Activated CD8-positive, alpha-beta memory T cell treated with anti-CD3 and anti-CD28 coated beads for 36 hours (primary cell): ENCODE data around the gene ETFDH. TPM values are rescaled to one million over a fixed set of nuclear protein-coding genes. Genes with fewer than 3 reads are reported as not detected.
"Not testable (repeated sequence)": the region's sequence is repeated elsewhere in the genome, so short reads cannot be mapped to it uniquely, and the experiment has no call there.

Source experiments
- CTCF ChIA-PET: fragments of 350-600 bp; sonication (Branson Sonifier 250); formaldehyde crosslinking; loops from one replicate; lab custom pipeline; 2021; ENCODE audit warnings: antibody characterized with exemption; lab: Charles Lee
- POLR2A ChIA-PET: fragments of 350-600 bp; sonication (Branson Sonifier 250); formaldehyde crosslinking; loops from one replicate; lab custom pipeline; 2021; ENCODE audit warnings: antibody characterized with exemption; lab: Charles Lee
- total RNA-seq, 2 experiments: library from RNA; stranded (reverse); gene quantifications; one replicate each; pipeline ENCODE4 v1.2.3, GENCODE V29; 2021

The ETFDH gene
- total RNA-seq, 2 experiments from 2014 or later, result 23.2 to 26.9 TPM

GRCh38 chr4:158670975-158671664, 976 bp upstream of the ETFDH start:
- POLR2A ChIA-PET, result interaction anchor here (0.6 to 1.0 kb wide), 3 partner anchors 41 to 438 kb away, joined by 3 to 5 read pairs (median 5); no protein-coding TSS in a partner anchor
- CTCF ChIA-PET, result no interaction called here

GRCh38 chr4:158671665-158671914, 506 bp upstream of the ETFDH start, which contains the start of gene C4orf46:
Gene C4orf46, minus strand, starts transcription at chr4:158671887. Its CDS starts 86 bp downstream, at chr4:158671801.
- ChIA-PET CTCF (no interaction called here), POLR2A (interaction anchor here (0.5 to 1.0 kb wide), 3 partner anchors 53 to 438 kb away, joined by 5 read pairs; no protein-coding TSS in a partner anchor)

DNA sequence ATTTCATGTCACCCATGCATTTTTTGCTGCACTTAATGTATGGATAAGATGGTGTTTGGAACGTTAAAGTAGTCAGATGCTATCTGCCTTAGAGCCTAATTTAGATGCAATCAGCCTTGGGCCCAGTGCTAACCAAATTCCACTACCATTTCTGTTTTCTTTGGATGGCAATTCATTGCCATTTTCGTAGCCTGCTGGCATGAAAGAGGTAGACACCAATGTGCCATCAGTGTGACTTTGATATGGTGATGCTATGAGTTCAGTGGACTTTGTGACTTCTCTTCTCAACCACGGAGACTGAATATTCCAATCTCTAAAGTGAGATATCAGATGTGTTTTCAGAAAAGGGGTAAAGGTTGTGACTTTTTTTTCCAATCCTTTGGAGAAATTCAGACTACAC, 1.5 kb downstream of the ETFDH start:
- ChIA-PET CTCF (no interaction called here), POLR2A (no interaction called here)

- POLR2A ChIA-PET, result no interaction called here
- CTCF ChIA-PET, result no interaction called here
Observed at GRCh38 chr4:158676076-158676475, 4.0 kb downstream of the ETFDH start.

DNA sequence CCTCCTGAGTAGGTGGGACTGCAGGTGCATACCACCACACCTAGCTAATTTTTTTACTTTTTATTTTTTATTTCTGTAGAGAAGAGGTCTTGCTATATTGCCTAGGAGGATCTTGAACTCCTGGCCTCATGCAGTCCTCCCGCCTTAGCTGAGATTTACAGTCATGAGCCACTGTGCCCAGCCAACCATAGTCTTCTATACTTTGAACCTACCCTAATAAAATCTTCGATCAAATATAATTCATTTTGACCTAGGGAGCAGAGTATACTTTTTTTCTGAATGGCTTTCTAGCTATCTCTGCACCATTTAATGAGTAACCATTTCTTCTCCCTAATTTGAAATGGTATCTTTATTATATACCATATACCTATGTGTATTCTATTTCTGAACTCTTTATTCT, 6.7 kb downstream of the ETFDH start:
- POLR2A ChIA-PET, result no interaction called here
- CTCF ChIA-PET, result no interaction called here

GRCh38 chr4:158681629-158682028, 9.5 kb downstream of the ETFDH start:
- POLR2A ChIA-PET, result no interaction called here

GRCh38 chr4:158682066-158682465, 10.0 kb downstream of the ETFDH start:
- ChIA-PET CTCF (no interaction called here), POLR2A (no interaction called here)

More at GRCh38 chr4:158681629-158682028, 9.5 kb downstream of the ETFDH start:
- CTCF ChIA-PET, result no interaction called here

- CTCF ChIA-PET, result no interaction called here
- POLR2A ChIA-PET, result no interaction called here
Observed at GRCh38 chr4:158688813-158689212, 16.7 kb downstream of the ETFDH start.

DNA sequence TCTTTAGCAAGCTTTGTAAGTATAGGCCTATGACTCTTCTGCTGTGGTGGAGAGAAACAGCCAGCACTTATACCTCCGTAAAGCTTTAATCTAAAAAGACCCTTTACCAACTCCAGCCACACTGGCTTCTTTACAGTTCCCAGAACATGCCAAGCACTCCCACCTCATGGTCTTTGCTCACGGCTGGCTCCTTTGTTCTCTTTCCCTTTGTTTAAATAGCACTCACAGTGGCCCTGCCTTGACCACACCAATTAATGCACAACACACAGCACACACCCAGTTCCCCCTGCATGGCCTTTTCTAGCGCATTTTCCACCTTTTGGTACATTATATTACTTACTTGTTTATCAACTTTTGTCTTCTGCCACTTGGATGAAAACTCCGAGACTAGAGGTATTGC, 32.2 kb downstream of the ETFDH start:
- ChIA-PET CTCF (no interaction called here), POLR2A (no interaction called here)

- POLR2A ChIA-PET, result no interaction called here
- CTCF ChIA-PET, result interaction anchor here (0.9 kb wide), 1 partner anchor 140 kb away, joined by 3 read pairs; no protein-coding TSS in a partner anchor
Observed at GRCh38 chr4:158710814-158711213, 38.7 kb downstream of the ETFDH start.

GRCh38 chr4:158712622-158713021, 40.5 kb downstream of the ETFDH start:
- POLR2A ChIA-PET, result interaction anchor here (0.6 kb wide), 1 partner anchor 42 kb away, joined by 3 read pairs; no protein-coding TSS in a partner anchor
- CTCF ChIA-PET, result not testable (repeated sequence)

GRCh38 chr4:158714937-158715336, 42.8 kb downstream of the ETFDH start:
- CTCF ChIA-PET, result interaction anchor here (0.7 kb wide), 1 partner anchor 47 kb away, joined by 3 read pairs; no protein-coding TSS in a partner anchor
- POLR2A ChIA-PET, result no interaction called here

- ChIA-PET POLR2A (no interaction called here), CTCF (interaction anchor here (0.7 kb wide), 1 partner anchor 48 kb away, joined by 3 read pairs; no protein-coding TSS in a partner anchor)
Observed at GRCh38 chr4:158715802-158716201, 43.7 kb downstream of the ETFDH start.

DNA sequence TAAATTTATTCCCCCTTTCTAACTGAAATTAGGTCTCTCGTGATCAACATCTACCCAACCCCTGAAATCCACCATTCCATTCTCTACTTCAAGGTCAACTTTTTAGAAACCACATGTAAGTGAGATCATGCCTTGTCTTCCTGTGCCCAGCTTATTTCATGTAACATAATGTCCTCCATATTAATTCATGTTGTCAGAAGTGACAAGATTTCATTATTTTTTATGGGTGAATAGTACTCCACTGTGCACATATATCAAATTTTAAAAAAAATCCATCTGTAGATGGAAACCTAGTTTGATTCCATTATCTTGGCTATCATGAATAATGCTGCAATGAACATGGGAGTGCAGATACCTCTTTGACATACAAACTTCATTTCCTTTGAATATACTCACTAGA, 49.6 kb downstream of the ETFDH start:
- ChIA-PET POLR2A (no interaction called here), CTCF (no interaction called here)

- CTCF ChIA-PET, result no interaction called here
- POLR2A ChIA-PET, result no interaction called here
Observed at GRCh38 chr4:158722291-158722916, 50.3 kb downstream of the ETFDH start.

GRCh38 chr4:158722917-158723793, 51.1 kb downstream of the ETFDH start, which contains the start of gene PPID:
Gene PPID, minus strand, starts transcription at chr4:158723396. Its CDS starts 108 bp downstream, at chr4:158723288.
- ChIA-PET POLR2A (interaction anchor here (1.5 kb wide), 1 partner anchor 98 kb away, joined by 5 read pairs; no protein-coding TSS in a partner anchor), CTCF (no interaction called here)

DNA sequence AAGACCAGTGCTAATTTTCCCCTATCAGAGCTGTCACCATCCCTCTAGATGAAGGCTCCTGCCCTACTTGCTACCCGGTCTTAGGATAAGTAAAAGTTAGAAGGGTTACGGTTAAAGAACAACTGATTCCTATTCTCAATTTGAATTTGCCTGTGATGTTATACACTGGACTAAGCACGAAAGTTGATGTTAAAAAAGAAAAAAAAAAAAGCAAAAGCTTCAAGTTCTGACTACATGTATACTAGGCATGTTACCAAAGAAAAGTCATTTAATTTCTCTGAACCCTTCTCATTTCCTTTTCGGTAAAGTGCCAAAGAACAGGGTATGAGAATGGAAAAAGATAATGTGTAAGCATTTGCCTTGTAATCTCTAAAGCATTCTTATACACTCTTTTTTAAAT, 52.5 kb downstream of the ETFDH start:
- CTCF ChIA-PET, result interaction anchor here (0.6 to 1.3 kb wide), 3 partner anchors 125 to 446 kb away, joined by 3 to 4 read pairs (median 3); no protein-coding TSS in a partner anchor
- POLR2A ChIA-PET, result interaction anchor here (1.0 to 1.1 kb wide), 3 partner anchors 53 to 134 kb away, joined by 3 to 5 read pairs (median 3); partner anchors contain the start of gene C4orf46

DNA sequence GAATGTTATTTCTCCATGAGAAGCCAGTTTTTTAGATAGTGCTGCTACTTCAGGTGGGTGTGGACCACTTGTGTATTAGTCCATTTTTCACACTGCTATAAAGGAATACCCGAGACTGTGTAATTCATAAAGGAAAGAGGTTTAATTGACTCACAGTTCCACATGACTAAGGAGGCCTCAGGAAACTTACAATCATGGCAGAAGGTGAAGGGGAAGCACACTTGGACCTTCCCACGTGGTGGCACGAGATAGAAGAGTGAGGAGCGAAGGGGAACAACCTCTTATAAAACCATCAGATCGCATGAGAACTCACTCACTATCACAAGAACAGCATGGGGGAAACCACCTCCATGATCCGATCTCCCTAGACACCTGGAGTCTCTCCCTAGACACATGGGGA, 54.5 kb downstream of the ETFDH start:
- ChIA-PET POLR2A (no interaction called here), CTCF (no interaction called here)

DNA sequence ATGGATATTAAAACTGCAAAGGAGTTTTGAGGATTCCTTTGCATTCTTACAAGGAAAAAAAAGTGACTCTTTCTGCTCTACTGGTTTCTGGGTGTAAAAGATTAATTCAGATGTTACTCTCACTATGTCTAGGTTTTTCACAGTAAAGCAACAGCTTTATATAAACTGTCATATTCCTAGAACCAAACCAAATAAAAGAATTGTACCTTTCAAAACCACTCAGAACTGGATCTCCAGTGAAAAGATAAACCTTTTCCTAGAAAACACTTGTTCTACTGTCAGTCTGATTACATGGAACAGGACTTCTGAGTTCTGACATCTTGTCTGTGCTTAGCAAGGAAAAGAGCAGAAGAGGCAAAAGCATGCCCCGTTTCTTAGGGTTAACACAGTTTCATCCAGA, 56.1 kb downstream of the ETFDH start:
- POLR2A ChIA-PET, result no interaction called here
- CTCF ChIA-PET, result interaction anchor here (0.8 to 1.5 kb wide), 2 partner anchors 10 to 122 kb away, joined by 3 read pairs; no protein-coding TSS in a partner anchor
